HG02938 (cell line): Measurements from ENCODE around the gene LIMCH1.
"Not testable (repeated sequence)": the region's sequence is repeated elsewhere in the genome, so short reads cannot be mapped to it uniquely, and the experiment has no call there.

Experiments used
- ATAC-seq: cut with Tn5 transposase; IDR thresholded peaks from one replicate; pipeline ENCODE4 v1.9.1; 2021; ENCODE audit warnings: mild to moderate bottlenecking, moderate library complexity; ENCODE audit not compliant: unreplicated experiment

LIMCH1 gene

DNA sequence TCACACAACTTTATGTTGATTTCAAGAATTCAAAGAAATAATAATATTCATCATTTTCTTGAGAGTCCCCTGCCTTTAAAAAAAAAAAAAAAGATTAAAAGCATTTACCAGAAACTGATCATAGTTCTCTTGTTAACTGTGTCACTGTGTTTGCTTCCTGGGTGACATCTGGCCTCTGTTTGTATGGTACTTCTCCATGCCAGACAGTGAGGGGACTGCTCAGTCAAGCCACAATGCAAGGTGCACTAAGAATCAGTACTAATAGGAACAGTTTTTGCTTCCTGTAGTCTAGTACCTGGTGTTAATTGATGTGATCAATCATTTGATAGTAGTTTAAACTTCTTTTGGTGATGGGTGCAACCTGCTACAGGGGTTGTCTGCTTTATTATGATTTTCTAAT lies 133.0 kb downstream of the LIMCH1 start:
- ATAC-seq, result no peak

GRCh38 chr4:41678086-41678816 lies 140.3 kb downstream of the LIMCH1 start:
- no peak for ATAC-seq

GRCh38 chr4:41678951-41679350 lies 141.0 kb downstream of the LIMCH1 start:
- ATAC-seq, result no peak

GRCh38 chr4:41679991-41680390 lies 142.0 kb downstream of the LIMCH1 start:
- no peak for ATAC-seq

DNA sequence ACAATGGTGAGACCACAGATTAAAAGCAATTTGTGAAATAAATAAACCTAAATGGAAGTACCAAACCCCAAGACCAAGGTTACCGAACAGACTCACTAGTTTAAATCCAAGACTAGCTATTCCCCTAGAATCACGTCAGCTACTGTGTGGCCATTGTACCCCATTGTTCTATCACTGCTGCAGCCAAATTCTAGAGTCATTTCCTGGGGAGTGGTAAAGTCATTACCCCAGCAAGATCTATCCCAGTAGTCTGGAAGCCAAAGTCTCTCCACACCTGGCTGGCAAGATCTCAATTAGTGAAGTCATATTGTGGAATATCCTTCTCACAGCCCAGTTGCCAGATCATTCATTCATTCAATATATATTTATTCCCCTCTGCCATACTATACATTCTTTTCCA lies 143.1 kb downstream of the LIMCH1 start:
- no peak for ATAC-seq

DNA sequence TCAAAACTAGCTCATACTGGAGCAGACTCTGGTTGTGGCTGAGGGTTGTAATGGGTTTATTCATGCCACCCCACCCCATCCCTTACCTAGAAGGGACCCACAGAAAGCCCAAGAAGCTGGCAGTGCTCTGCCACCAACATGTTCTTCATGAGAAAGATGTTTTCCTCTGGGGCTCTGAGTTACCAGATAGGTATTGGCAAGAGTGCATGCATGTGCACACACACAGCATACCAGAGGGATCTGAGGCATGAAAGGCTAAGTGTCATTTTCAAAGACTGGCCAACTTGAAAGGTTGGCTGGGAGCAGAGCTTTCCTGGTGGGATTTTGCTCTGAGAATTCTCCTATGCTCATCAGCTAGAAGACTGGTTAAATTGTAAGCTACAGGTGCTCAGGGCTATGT lies 145.4 kb downstream of the LIMCH1 start:
- no peak for ATAC-seq

GRCh38 chr4:41686893-41687292 lies 148.9 kb downstream of the LIMCH1 start:
- no peak for ATAC-seq

GRCh38 chr4:41687971-41688370 lies 150.0 kb downstream of the LIMCH1 start:
- ATAC-seq, result no peak

DNA sequence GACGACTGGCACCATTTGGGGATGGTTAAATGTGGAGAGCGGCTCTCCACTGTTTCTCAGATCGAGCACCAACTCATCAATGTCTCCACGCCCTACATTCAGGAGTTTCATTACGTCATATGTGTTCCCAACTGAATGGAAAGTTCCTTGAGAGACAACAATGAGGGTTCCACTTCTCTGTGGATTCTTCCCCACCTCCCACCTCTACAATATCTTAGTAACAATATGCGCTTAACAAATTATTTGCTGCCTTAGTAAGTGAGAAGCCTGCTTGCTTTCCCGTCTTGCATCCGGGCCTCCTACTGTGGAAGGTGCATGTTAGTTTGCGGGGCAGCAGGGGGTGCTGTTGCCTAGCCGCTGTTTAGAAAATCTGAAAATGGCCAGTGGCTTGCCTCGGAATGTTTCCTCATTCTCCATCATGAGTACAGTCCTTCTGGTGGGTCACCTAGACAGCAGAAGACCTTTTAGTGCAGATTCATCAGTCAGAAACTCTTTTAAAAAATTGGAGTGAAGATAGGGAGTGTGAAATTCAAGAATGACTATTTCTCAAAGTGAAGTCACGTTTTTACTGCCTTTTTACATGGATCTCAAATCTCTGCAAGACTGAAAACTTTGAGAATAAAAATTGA lies 154.9 kb downstream of the LIMCH1 start:
- peak; percentile 68 for ATAC-seq

- no peak for ATAC-seq
These were observed 155.7 kb downstream of the LIMCH1 start for GRCh38 chr4:41693629-41694028.

DNA sequence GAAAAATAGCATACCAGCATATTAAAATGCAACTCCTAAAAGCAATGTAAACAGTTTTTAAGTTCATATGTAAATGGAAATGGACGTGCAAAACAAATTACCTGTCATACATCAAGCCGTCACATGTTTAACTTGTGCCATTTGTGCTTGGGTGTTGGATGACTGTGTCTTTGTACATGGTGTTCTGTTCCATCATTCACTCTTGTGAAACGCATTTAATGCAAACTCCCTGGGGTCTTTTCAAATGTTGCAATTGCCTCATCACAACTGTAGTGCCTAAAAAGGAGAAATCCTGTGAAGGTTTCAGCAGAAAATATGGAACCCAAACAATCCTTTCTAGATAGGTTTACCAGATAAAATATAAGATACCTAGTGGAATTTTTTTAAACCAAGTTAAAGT lies 158.2 kb downstream of the LIMCH1 start:
- no peak for ATAC-seq

GRCh38 chr4:41696763-41697162 lies 158.8 kb downstream of the LIMCH1 start:
- no peak for ATAC-seq

GRCh38 chr4:41701983-41702382 lies 164.0 kb downstream of the LIMCH1 start:
- ATAC-seq, result no peak

DNA sequence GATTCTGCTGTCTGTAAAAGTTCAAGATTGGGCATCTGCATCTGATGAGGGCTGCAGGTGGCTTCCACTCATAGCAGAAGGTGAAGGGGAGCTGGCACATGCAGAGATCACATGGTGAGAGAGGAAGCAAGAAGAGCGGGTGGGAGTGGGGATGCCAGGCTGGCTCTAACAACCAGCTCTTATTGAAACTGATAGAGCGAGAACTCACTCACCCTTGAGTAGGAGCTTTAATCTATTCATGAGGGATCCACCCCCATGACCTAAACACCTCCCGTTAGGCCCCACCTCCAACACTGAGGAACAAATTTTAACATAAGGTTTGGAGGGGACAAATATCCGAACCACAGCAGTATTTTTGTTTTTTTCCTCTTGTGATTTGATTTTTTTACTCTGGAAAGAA lies 164.8 kb downstream of the LIMCH1 start:
- no peak for ATAC-seq

- ATAC-seq, result no peak
These were observed 165.8 kb downstream of the LIMCH1 start for GRCh38 chr4:41703785-41704184.

DNA sequence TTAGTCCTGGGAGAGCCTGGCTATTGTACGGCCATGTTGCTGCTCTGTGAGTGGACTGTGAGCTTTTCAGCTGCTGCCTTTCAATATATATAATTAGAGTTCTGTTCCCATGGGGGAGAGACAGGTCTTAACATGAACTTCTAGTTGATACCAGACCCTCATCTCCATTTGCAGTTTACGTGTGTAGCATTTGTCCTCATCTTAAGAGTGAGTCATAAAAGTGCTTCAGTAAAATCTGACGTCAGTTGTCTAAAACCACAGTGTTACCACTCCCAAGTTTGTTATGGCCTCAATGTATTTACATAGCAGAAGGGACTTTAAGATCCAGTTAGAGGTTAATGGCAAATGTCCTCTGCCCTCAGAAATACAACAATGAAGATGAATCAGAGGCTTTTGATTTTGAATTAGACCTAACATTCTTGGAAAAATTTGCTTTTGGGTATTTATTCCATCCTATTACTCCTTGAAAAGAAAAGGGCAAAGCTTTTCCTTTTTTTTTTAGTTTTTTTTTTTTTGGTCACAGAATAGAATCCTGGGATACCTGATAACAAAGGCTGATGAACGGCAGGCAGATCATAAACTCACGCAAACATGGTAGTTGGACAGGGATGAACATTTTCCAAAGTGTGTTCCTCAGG lies 172.0 kb downstream of the LIMCH1 start:
- no peak for ATAC-seq

DNA sequence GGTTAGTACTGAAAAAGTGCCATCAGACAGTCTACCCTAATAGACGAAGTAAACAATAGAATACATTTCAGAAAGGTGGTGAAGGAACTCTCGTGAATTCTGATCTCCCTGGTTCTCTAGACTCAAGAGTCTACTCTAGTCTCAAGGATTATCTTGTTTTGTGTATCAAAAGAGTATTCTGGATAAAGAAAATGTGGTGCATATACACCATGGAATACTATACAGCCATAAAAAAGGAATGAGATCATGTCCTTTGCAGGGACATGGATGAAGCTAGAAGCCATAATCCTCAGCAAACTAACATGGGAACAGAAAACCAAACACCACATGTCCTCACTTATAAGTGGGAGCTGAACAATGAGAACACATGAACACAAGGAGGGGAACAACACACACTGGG lies 173.7 kb downstream of the LIMCH1 start:
- ATAC-seq, result not testable (repeated sequence)

DNA sequence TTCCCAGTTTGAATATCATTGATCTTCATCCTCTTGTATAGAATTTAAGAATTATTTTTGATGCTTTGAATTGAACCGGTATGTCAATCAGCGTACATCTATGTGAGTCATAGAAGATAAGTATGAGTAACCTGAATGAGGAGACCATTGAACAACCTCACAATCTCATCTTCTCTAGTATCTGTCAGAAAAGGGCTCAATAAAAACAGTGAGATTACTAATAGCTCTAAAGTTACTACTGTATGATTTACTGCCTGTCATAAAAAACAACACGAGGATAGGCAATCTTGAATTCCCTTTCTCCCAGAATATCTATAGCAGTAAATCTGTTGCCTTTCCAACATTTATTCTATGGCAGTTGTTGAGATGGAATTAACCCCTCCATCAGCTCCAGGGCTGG lies 174.5 kb downstream of the LIMCH1 start:
- ATAC-seq, result no peak

DNA sequence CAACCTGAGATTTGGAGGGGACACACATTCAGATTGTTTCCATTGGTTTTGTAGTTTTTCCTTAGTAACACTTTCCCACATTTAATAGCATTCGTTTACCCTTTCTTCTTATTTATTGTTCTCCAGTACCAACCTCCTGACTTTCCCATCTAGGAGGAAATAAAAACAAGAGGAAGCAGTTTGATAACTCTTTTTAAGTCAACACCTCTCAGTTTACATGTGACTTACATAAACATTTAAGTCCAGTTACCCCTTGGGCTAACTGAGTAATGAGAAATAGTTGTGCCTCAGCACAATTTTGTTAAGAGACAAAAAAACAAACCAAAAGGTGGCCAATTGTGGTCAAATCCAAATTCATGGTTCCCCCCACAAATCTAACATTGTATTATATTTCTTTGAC lies 175.8 kb downstream of the LIMCH1 start:
- ATAC-seq, result no peak

DNA sequence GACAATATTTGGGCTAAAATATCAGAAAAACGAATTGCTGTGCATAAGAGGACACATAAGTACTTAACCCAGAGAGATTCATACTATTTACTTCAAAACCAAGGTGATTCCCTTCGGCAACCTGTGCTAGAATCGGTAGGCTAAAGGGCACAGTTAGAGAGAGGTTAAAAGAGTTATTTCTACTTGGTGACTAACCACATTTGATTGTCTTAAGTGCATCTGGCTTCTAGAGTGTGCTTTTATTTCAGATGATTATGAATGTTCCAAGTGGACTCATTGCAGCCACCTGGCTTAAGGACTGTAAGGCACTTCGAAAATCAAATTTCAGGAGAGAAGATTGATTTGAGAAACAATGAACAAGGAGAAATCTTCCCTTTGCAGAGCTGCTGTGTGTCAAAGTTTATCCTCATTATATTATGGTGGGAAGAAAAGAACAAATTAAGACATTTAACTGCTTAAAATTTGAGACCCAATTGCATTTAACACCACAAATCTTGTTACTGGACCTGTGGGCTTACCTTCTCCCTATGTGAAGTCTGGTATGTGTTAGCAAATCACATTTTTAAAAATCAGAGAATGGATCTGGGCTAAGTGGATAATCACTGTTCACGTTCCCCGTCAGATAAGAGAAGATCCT lies 176.5 kb downstream of the LIMCH1 start:
- no peak for ATAC-seq

GRCh38 chr4:41715155-41715554 lies 177.2 kb downstream of the LIMCH1 start:
- ATAC-seq, result no peak

- ATAC-seq, result no peak
These were observed 180.9 kb downstream of the LIMCH1 start for GRCh38 chr4:41718907-41719306.
